Measurements from ENCODE around the gene PSTPIP2. TPM values are rescaled to one million over a fixed set of nuclear protein-coding genes. Genes with fewer than 3 reads are reported as not detected.

The PSTPIP2 gene
- total and polyA plus RNA-seq, 9 of the 15 experiments (the other 6 are each of a cell fraction or from before 2014, with no cell fraction given) = 14.0 to 45.7 (median 27.1) TPM

GRCh38 chr18:46010050-46010449, 62.0 kb downstream of the PSTPIP2 start:
- Histone ChIP-seq H2AFZ (ENCODE audit: low read depth, low read length) (no peak overlapping the region), H3K4me1 (replicated peaks in 1 of 2; ENCODE audit: control insufficient read depth in 2 of 2, insufficient read depth in 2 of 2, low read length in 2 of 2) (peaks cover 0 to 5% of the 10 kb centered on the region in 2 experiments; a peak in 3 of 5 replicates), H3K36me3 (ENCODE audit: control insufficient read depth, insufficient read depth, low read length) (peaks cover 30% of the 10 kb centered on the region; the same call in 2 of the 3 replicates), H3K9me1 (ENCODE audit: control insufficient read depth, insufficient read depth, low read length) (no peaks in the 10 kb centered on the region), H3K4me2 (ENCODE audit: insufficient read depth, low read length) (no peak overlapping the region), H3K9me3 (replicated peaks; ENCODE audit: control insufficient read depth, insufficient read depth, low read depth, low read length) (no peaks in the 10 kb centered on the region), H3K9ac (ENCODE audit: insufficient read depth in 1 of 2, low read depth in 2 of 2, low read length in 2 of 2) (no peak overlapping the region; a peak in 1 of 4 replicates), H3K79me2 (ENCODE audit: control insufficient read depth, insufficient read depth, low read length) (no peaks in the 10 kb centered on the region), H3K27ac (ENCODE audit: extremely low read depth, low read depth, low read length) (no peak overlapping the region), H3K4me3 (no peak overlapping the region), H3K27me3 (ENCODE audit: control insufficient read depth in 2 of 2, insufficient read depth in 2 of 2, low read length in 2 of 2) (no peaks in the 10 kb centered on the region), H4K20me1 (replicated peaks; ENCODE audit: control insufficient read depth, insufficient read depth, low read length) (no peaks in the 10 kb centered on the region)
- in situ Hi-C loops (cut with MboI) = no loop called here
- DNase-seq (ENCODE audit: extremely low read depth in 1 of 4, low spot score in 3 of 4) (peak in 2 of 4 experiments; percentile 19 to 59), FAIRE-seq (no peak), ATAC-seq (peak; percentile 68)
- WGBS (ENCODE audit: insufficient coverage, low coverage, missing lambda C conversion rate) = 30% methylated on average over 4 of the region's 4 CpGs
- ChIA-PET POLR2A (interaction anchor here (1.1 to 1.5 kb wide), 2 partner anchors 8 to 12 kb away, joined by 3 to 4 read pairs; no protein-coding TSS in a partner anchor), CTCF (ENCODE audit: low intra/inter-chr PET ratio) (no interaction called here)
- BruUV-seq (replicated peaks) = no TSS peak
- intact Hi-C loops (cut with micrococcal nuclease) = no loop called here
- no peak for TF ChIP-seq KDM4B (IDR thresholded peaks at IDR 0.05; ENCODE audit: borderline replicate concordance in 2 of 2, low read depth in 1 of 2)
- TF ChIP-seq NCOR1 (IDR thresholded peaks at IDR 0.05) = peak; percentile 57; the same call in 1 of the 2 replicates
- peak; percentile 70 for TF ChIP-seq CBFA2T2 (conservative IDR thresholded peaks at IDR 0.05)
- TF ChIP-seq CBX8 (IDR thresholded peaks at IDR 0.05; ENCODE audit: borderline replicate concordance, extremely low read depth, low read depth, low read length, poor library complexity, severe bottlenecking) = no peak
- TF ChIP-seq RBM25 (IDR thresholded peaks at IDR 0.05; ENCODE audit: low read depth, low read length, severe bottlenecking) = no peak
- TF ChIP-seq RNF219 (CRISPR knock-in tag; IDR thresholded peaks at IDR 0.05) = no peak
- peak; percentile 71 for TF ChIP-seq SMAD4 (CRISPR knock-in tag; conservative IDR thresholded peaks at IDR 0.05)
- TF ChIP-seq NFYB (IDR thresholded peaks at IDR 0.05; ENCODE audit: extremely low read depth, insufficient read length) = no peak
- no peak for TF ChIP-seq ZFX (CRISPR knock-in tag; IDR thresholded peaks at IDR 0.05)
- TF ChIP-seq NELFE (IDR thresholded peaks at IDR 0.05; ENCODE audit: insufficient read depth, insufficient read length) = no peak
- TF ChIP-seq CBFA2T3 (IDR thresholded peaks at IDR 0.05) = peak; percentile 82
- TF ChIP-seq CBFB (CRISPR knock-in tag; IDR thresholded peaks at IDR 0.05) = no peak
- TF ChIP-seq ZNF316 (IDR thresholded peaks at IDR 0.05) = no peak
- TF ChIP-seq ZBTB43 (CRISPR knock-in tag; IDR thresholded peaks at IDR 0.05) = no peak
- no peak for TF ChIP-seq MYNN (IDR thresholded peaks at IDR 0.05)
- TF ChIP-seq MYNN (CRISPR knock-in tag; IDR thresholded peaks at IDR 0.05) = no peak
- TF ChIP-seq TRIM28 (IDR thresholded peaks at IDR 0.05) = no peak
- no peak for TF ChIP-seq CCAR2 (IDR thresholded peaks at IDR 0.05; ENCODE audit: low read depth, low read length)
- TF ChIP-seq FOXA1 (IDR thresholded peaks at IDR 0.05; ENCODE audit: borderline replicate concordance) = no peak
